GM06990 (cell line): ENCODE measurements around the gene NCBP3.

Experiments
- DNase-seq: peaks from one replicate; pipeline ENCODE4 v3.0.0-alpha.2; 2011; ENCODE audit not compliant: insufficient read length; ENCODE audit errors: extremely low read depth
- H3K27me3 ChIP-seq: replicated peaks from 2 replicates; pipeline ENCODE4 v1.6.0; 2011; ENCODE audit warnings: low read length; ENCODE audit not compliant: control insufficient read depth, insufficient read depth
- H3K36me3 ChIP-seq: 2 replicates; pipeline ENCODE4 v1.5.1; 2011; ENCODE audit warnings: low read length; ENCODE audit not compliant: control insufficient read depth, insufficient read depth
- H3K4me3 ChIP-seq: replicated peaks from 2 replicates; pipeline ENCODE4 v1.5.1; 2011; ENCODE audit warnings: low read depth, mild to moderate bottlenecking, control low read depth, low read length
- CTCF ChIP-seq: IDR thresholded peaks from 2 replicates; pipeline ENCODE4 v1.5.1; 2011; ENCODE audit warnings: low read length, control low read depth, mild to moderate bottlenecking, inconsistent platforms; ENCODE audit not compliant: insufficient read depth, poor library complexity, severe bottlenecking

Gene NCBP3

DNA sequence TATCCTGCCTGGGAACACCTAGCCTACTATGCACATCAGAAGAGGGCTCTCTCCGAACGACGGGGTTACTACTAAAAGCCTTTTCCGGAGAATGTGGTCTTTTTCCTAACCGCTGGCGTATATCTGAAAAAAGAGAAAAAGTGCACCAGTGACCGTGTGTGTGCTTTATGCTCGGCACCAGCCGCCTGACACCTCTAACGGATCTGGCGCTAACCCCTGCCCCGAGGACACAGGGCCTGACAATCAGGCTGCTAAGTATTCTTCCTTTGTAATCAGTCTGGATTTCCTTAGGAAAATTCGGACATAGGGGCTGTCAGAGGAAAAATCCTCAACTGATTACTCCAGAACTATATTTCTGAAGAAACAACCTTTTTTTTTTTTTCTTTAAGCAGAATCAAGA, 31.7 kb downstream of the NCBP3 start:
- no peak for DNase-seq
- Histone ChIP-seq H3K36me3 (peaks cover 24% of the 10 kb centered on the region), H3K4me3 (no peak overlapping the region), H3K27me3 (no peaks in the 10 kb centered on the region)
- no peak for TF ChIP-seq CTCF

DNA sequence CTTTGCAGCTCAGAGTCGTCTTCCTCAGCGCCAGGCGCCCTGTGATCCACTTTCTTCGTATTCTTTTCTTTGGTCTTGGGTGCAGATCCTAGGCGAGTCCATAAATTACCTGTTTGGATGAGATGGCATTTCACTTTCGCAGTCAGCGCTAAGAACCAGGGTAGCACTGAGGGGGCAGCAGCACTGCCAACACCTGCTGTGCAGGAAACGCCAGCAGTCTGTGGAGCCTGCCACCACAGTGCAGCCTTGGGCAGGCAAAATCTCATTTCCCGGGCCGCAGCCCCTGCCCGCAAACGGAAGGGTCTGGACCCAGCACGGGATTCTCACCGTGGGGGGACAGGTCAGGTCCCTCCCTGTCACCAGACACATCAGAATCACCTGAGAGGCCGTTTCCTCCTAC, 32.9 kb downstream of the NCBP3 start:
- no peak for TF ChIP-seq CTCF
- Histone ChIP-seq H3K4me3 (no peak overlapping the region), H3K27me3 (no peaks in the 10 kb centered on the region), H3K36me3 (peaks cover 22% of the 10 kb centered on the region)
- DNase-seq, result no peak

DNA sequence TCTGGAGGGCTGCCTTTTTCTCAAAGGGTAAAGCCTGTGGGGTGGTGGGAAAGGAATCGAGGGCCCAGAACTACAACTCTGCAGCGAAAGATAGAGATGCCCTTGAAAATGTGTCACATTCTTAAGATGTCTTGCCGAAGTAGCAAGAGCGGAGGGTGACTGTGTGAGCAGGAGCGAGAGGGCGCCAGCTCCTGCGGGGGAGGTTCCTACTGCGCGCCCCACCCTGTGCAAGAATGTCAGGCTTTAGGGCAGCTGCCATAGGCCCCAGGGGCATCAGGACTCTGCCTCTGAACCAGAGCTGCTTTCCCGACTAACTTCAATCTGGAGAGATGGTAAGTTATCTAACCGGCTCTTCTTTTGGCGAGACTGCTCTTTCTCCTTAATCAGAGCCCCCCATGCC, 33.3 kb downstream of the NCBP3 start:
- TF ChIP-seq CTCF, result no peak
- H3K4me3 ChIP-seq, result no peak overlapping the region
- H3K36me3 ChIP-seq, result peaks cover 22% of the 10 kb centered on the region
- no peaks in the 10 kb centered on the region for H3K27me3 ChIP-seq
- no peak for DNase-seq

GRCh38 chr17:3812284-3812683, 33.8 kb downstream of the NCBP3 start:
- no peak for DNase-seq
- Histone ChIP-seq H3K27me3 (no peaks in the 10 kb centered on the region), H3K4me3 (no peak overlapping the region), H3K36me3 (peaks cover 24% of the 10 kb centered on the region)
- TF ChIP-seq CTCF, result no peak

DNA sequence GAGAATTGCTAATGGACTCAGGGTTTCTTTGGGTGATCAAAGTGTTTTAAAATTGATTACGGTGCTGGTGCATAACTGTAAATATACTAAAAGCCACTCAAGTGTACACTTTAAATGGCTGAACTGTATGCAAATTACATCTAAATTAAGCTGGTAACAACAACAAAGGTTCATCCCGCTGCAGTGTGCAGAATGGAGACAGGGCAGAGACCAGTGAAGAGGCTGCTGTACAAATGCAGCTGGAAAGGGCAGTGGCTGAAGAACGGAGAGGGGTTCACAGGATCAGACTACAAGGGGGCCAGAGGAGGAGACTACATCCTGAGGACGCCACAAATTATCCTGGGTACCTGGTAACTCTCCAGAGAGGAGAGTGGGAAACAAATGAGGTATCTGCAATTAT, 36.0 kb downstream of the NCBP3 start:
- no peaks in the 10 kb centered on the region for H3K27me3 ChIP-seq
- no peak overlapping the region for H3K4me3 ChIP-seq
- H3K36me3 ChIP-seq, result peaks cover 24% of the 10 kb centered on the region
- no peak for DNase-seq
- TF ChIP-seq CTCF, result no peak

DNA sequence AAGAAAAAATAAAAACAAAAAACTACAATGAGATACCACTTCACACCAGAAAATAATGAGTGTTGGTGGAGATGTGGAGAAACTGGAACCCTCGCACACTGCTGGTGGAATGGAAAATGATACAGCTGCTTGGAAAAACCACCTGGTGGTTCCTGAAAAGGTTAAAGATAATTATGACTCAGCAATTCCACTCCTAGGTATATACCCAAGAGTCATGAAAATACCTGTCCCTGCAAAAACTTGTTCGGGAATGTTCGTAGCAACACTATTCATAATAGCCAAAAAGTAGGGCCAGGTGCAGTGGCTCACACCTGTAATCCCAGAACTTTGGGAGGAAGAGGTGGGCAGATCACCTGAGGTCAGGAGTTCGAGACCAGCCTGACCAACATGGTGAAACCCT, 36.9 kb downstream of the NCBP3 start:
- H3K27me3 ChIP-seq, result no peaks in the 10 kb centered on the region
- DNase-seq, result no peak
- H3K36me3 ChIP-seq, result peaks cover 18% of the 10 kb centered on the region
- no peak for TF ChIP-seq CTCF
- no peak overlapping the region for H3K4me3 ChIP-seq
